Effector memory CD8-positive, alpha-beta T cell (primary cell): Measurements from ENCODE around the gene PROP1.
A peak's percentile ranks its signal among the peaks of the same experiment; 100 is the strongest.
"Not testable (repeated sequence)": the region's sequence is repeated elsewhere in the genome, so short reads cannot be mapped to it uniquely, and the experiment has no call there.

ENCODE experiments used
- ATAC-seq: fragments of 150-1000 bp; cut with Tn5 transposase; replicated peaks from 2 replicates; pipeline ENCODE4 v1.10.0; 2021; ENCODE audit warnings: mild to moderate bottlenecking, moderate library complexity
- DNase-seq, 3 experiments: peaks; one replicate each; pipeline ENCODE4 v3.0.0; 2021
- H3K27ac Mint-ChIP-seq, 2 donors: one replicate each; pipeline ENCODE4 v1.8.0; 2022; ENCODE audit warnings: mild to moderate bottlenecking in 2 of 2, mixed read lengths in 2 of 2, moderate library complexity in 2 of 2
- H3K27me3 Mint-ChIP-seq, 2 donors: one replicate each; pipeline ENCODE4 v1.8.0; 2022; ENCODE audit warnings: mixed read lengths in 2 of 2
- H3K36me3 Mint-ChIP-seq: one replicate; pipeline ENCODE4 v1.8.0; 2022; ENCODE audit warnings: mild to moderate bottlenecking, moderate library complexity, mixed read lengths; ENCODE audit not compliant: insufficient read depth
- H3K4me1 Mint-ChIP-seq, 2 donors: one replicate each; pipeline ENCODE4 v1.8.0; 2022; ENCODE audit warnings: low read depth in 2 of 2, mixed read lengths in 2 of 2
- H3K4me3 Mint-ChIP-seq, 2 donors: one replicate each; pipeline ENCODE4 v1.8.0; 2022; ENCODE audit warnings: mild to moderate bottlenecking in 2 of 2, mixed read lengths in 2 of 2, moderate library complexity in 2 of 2
- H3K9me3 Mint-ChIP-seq, 2 donors: one replicate each; pipeline ENCODE4 v1.8.0; 2022; ENCODE audit warnings: mixed read lengths in 2 of 2

Gene PROP1

GRCh38 chr5:177972613-177973012 lies 23.4 kb downstream of the PROP1 start:
- Mint-ChIP-seq H3K27ac (no peak overlapping the region), H3K4me3 (no peak overlapping the region), H3K27me3 (peaks cover 6 to 23% of the 10 kb centered on the region in 2 donors), H3K36me3 (no peaks in the 10 kb centered on the region), H3K4me1 (peaks cover 0 to 2% of the 10 kb centered on the region in 2 donors), H3K9me3 (no peaks in the 10 kb centered on the region)
- ATAC-seq (no peak), DNase-seq (no peak)

GRCh38 chr5:177972014-177972413 lies 24.0 kb downstream of the PROP1 start:
- H3K36me3 Mint-ChIP-seq, H3K27ac Mint-ChIP-seq: not testable (repeated sequence)

GRCh38 chr5:177968661-177969211 lies 27.3 kb downstream of the PROP1 start:
- no peak overlapping the region for H3K27ac Mint-ChIP-seq
- H3K9me3 Mint-ChIP-seq: no peaks in the 10 kb centered on the region
- peaks cover 3% of the 10 kb centered on the region for H3K36me3 Mint-ChIP-seq
- DNase-seq: no peak
- H3K27me3 Mint-ChIP-seq: peaks cover 10 to 11% of the 10 kb centered on the region in 2 donors
- H3K4me3 Mint-ChIP-seq: no peak overlapping the region
- H3K4me1 Mint-ChIP-seq: peaks cover 0 to 4% of the 10 kb centered on the region in 2 donors
- no peak for ATAC-seq

More at GRCh38 chr5:177972014-177972413, 24.0 kb downstream of the PROP1 start:
- H3K27me3 Mint-ChIP-seq: peaks cover 6 to 23% of the 10 kb centered on the region in 2 donors
- not testable (repeated sequence) for H3K4me1 Mint-ChIP-seq, H3K9me3 Mint-ChIP-seq, DNase-seq, H3K4me3 Mint-ChIP-seq, ATAC-seq

- Mint-ChIP-seq H3K36me3 (peaks cover 3% of the 10 kb centered on the region), H3K4me1 (peaks cover 0 to 4% of the 10 kb centered on the region in 2 donors), H3K4me3 (no peak overlapping the region), H3K9me3 (no peaks in the 10 kb centered on the region), H3K27me3 (peaks cover 10 to 11% of the 10 kb centered on the region in 2 donors), H3K27ac (peak overlapping the region in 1 of 2 donors; percentile 60)
- DNase-seq: no peak
- ATAC-seq: no peak
Observed at GRCh38 chr5:177967221-177967887, 28.7 kb downstream of the PROP1 start.

GRCh38 chr5:177966839-177967166 lies 29.2 kb downstream of the PROP1 start:
- H3K27ac Mint-ChIP-seq: no peak overlapping the region
- peaks cover 3% of the 10 kb centered on the region for H3K36me3 Mint-ChIP-seq
- H3K4me3 Mint-ChIP-seq: no peak overlapping the region
- H3K27me3 Mint-ChIP-seq: peaks cover 5 to 11% of the 10 kb centered on the region in 2 donors
- no peak for ATAC-seq
- no peaks in the 10 kb centered on the region for H3K9me3 Mint-ChIP-seq
- DNase-seq: no peak
- peaks cover 0 to 4% of the 10 kb centered on the region in 2 donors for H3K4me1 Mint-ChIP-seq

GRCh38 chr5:177966009-177966838 lies 29.8 kb downstream of the PROP1 start:
- H3K36me3 Mint-ChIP-seq: peaks cover 3% of the 10 kb centered on the region
- DNase-seq (no peak), ATAC-seq (no peak)
- no peak overlapping the region for H3K4me3 Mint-ChIP-seq
- H3K9me3 Mint-ChIP-seq: no peaks in the 10 kb centered on the region
- peaks cover 0 to 3% of the 10 kb centered on the region in 2 donors for H3K4me1 Mint-ChIP-seq
- peak overlapping the region in 1 of 2 donors; percentile 13 for H3K27ac Mint-ChIP-seq
- peaks cover 0 to 11% of the 10 kb centered on the region in 2 donors for H3K27me3 Mint-ChIP-seq

- H3K4me1 Mint-ChIP-seq: peaks cover 0 to 3% of the 10 kb centered on the region in 2 donors
- H3K27me3 Mint-ChIP-seq: peaks cover 0 to 5% of the 10 kb centered on the region in 2 donors
- DNase-seq: no peak
- ATAC-seq: no peak
- no peak overlapping the region for H3K4me3 Mint-ChIP-seq
- no peak overlapping the region for H3K27ac Mint-ChIP-seq
- H3K36me3 Mint-ChIP-seq: peaks cover 3% of the 10 kb centered on the region
- H3K9me3 Mint-ChIP-seq: no peaks in the 10 kb centered on the region
Observed at GRCh38 chr5:177964471-177964870, 31.6 kb downstream of the PROP1 start.

GRCh38 chr5:177963966-177964365 lies 32.1 kb downstream of the PROP1 start:
- Mint-ChIP-seq H3K27ac (no peak overlapping the region), H3K27me3 (peaks cover 0 to 5% of the 10 kb centered on the region in 2 donors), H3K9me3 (no peaks in the 10 kb centered on the region), H3K4me3 (no peak overlapping the region), H3K36me3 (peaks cover 3% of the 10 kb centered on the region), H3K4me1 (peaks cover 0 to 3% of the 10 kb centered on the region in 2 donors)
- no peak for ATAC-seq
- no peak for DNase-seq

- Mint-ChIP-seq H3K4me3 (no peak overlapping the region), H3K9me3 (no peaks in the 10 kb centered on the region), H3K27ac (no peak overlapping the region)
Observed at GRCh38 chr5:177959315-177959714, 36.7 kb downstream of the PROP1 start.

GRCh38 chr5:177958696-177959095 lies 37.3 kb downstream of the PROP1 start:
- DNase-seq: no peak
- Mint-ChIP-seq H3K4me3 (no peak overlapping the region), H3K9me3 (no peaks in the 10 kb centered on the region), H3K4me1 (no peaks in the 10 kb centered on the region), H3K27ac (no peak overlapping the region), H3K36me3 (peaks cover 3% of the 10 kb centered on the region), H3K27me3 (no peaks in the 10 kb centered on the region)
- no peak for ATAC-seq

More at GRCh38 chr5:177959315-177959714, 36.7 kb downstream of the PROP1 start:
- no peak for DNase-seq
- Mint-ChIP-seq H3K36me3 (peaks cover 3% of the 10 kb centered on the region), H3K27me3 (no peaks in the 10 kb centered on the region), H3K4me1 (no peaks in the 10 kb centered on the region)
- ATAC-seq: no peak

GRCh38 chr5:177957241-177957640 lies 38.8 kb downstream of the PROP1 start:
- H3K27ac Mint-ChIP-seq: no peak overlapping the region
- H3K27me3 Mint-ChIP-seq: no peaks in the 10 kb centered on the region
- no peaks in the 10 kb centered on the region for H3K4me1 Mint-ChIP-seq
- H3K36me3 Mint-ChIP-seq: peaks cover 8% of the 10 kb centered on the region
- ATAC-seq (no peak), DNase-seq (no peak)
- no peaks in the 10 kb centered on the region for H3K9me3 Mint-ChIP-seq
- no peak overlapping the region for H3K4me3 Mint-ChIP-seq

- ATAC-seq, DNase-seq, H3K27ac Mint-ChIP-seq, H3K36me3 Mint-ChIP-seq, H3K4me3 Mint-ChIP-seq, H3K9me3 Mint-ChIP-seq, H3K4me1 Mint-ChIP-seq, H3K27me3 Mint-ChIP-seq: not testable (repeated sequence)
Observed at GRCh38 chr5:177953101-177953500, 42.9 kb downstream of the PROP1 start.

- not testable (repeated sequence) for H3K36me3 Mint-ChIP-seq, H3K27me3 Mint-ChIP-seq, ATAC-seq, H3K4me1 Mint-ChIP-seq, H3K4me3 Mint-ChIP-seq, DNase-seq, H3K27ac Mint-ChIP-seq, H3K9me3 Mint-ChIP-seq
Observed at GRCh38 chr5:177949656-177950055, 46.4 kb downstream of the PROP1 start.

- not testable (repeated sequence) for DNase-seq, H3K36me3 Mint-ChIP-seq, ATAC-seq, H3K4me3 Mint-ChIP-seq, H3K27me3 Mint-ChIP-seq, H3K9me3 Mint-ChIP-seq, H3K4me1 Mint-ChIP-seq, H3K27ac Mint-ChIP-seq
Observed at GRCh38 chr5:177949065-177949464, 47.0 kb downstream of the PROP1 start.
